Measurements from ENCODE around the gene IGSF22. TPM values are rescaled to one million over a fixed set of nuclear protein-coding genes. Genes with fewer than 3 reads are reported as not detected.

The IGSF22 gene
- total and polyA plus RNA-seq, 2 donors: 0.38 to 0.57 TPM

DNA sequence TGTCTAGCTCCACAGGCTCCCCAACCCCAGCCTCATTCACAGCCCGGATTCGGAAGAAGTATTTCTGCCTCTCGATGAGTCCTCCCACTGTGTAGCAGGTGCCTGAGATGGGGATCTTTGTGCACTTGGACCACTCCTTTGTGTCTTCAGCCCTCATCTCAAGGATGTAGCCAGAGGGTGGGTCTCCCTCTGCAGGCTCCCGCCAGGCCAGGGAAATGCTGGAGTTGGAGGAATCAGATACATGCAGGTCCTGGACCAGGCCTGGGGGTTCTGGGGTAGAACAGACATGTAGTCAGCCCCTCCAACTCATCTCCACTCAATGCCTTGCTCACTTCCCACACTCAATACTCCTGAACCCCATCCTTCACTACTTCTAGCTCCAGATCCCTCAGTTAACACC, 16.6 kb downstream of the IGSF22 start:
- Histone ChIP-seq H3K36me3 (ENCODE audit: control insufficient read depth in 2 of 2, insufficient read depth in 2 of 2, low read length in 1 of 2) (no peaks in the 10 kb centered on the region), H3K4me3 (ENCODE audit: low read length in 2 of 2) (no peak overlapping the region), H3K27ac (ENCODE audit: low read depth in 1 of 2, low read length in 1 of 2) (no peak overlapping the region), H3K9me3 (ENCODE audit: control insufficient read depth in 2 of 2, insufficient read depth in 1 of 2, low read length in 1 of 2) (peaks cover 0 to 3% of the 10 kb centered on the region in 2 donors), H3K4me1 (ENCODE audit: control insufficient read depth in 2 of 2, insufficient read depth in 2 of 2, low read length in 2 of 2) (peaks cover 3 to 12% of the 10 kb centered on the region in 2 donors), H3K27me3 (ENCODE audit: control insufficient read depth in 2 of 2, insufficient read depth in 1 of 2, low read length in 1 of 2) (peaks cover 6 to 50% of the 10 kb centered on the region in 2 donors)
- DNase-seq (ENCODE audit: low read depth in 6 of 9, low spot score in 9 of 9): no peak
- WGBS: 98% methylated on average over 4 of the region's 4 CpGs

DNA sequence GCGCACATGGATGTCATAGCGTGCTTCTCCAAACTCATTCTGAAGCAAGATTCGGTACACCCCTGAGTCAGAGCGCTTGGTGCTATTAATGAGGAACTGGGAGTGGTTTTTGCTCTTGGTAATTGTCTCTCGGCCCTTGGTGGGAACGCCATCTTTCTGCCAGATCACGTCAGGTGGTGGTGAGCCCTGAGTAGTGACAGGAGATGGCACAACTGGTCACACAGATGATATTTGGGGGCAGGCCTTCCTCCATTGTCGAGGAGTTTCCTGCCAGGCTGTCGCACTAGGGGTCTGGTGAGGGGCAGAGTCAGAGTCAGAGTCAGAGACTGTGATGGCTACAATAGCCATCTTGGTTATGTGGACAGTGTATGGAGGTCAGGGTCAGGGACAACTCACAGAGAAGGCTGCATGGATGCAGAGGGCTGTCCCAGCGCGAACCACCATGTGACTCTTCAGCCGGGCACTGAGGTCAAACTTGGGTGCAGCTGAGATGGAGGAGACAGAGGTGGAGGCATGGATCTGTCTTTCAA, 18.1 kb downstream of the IGSF22 start:
- Histone ChIP-seq H3K36me3 (ENCODE audit: control insufficient read depth in 2 of 2, insufficient read depth in 2 of 2, low read length in 1 of 2) (no peaks in the 10 kb centered on the region), H3K27me3 (ENCODE audit: control insufficient read depth in 2 of 2, insufficient read depth in 1 of 2, low read length in 1 of 2) (peaks cover 6 to 57% of the 10 kb centered on the region in 2 donors), H3K9me3 (ENCODE audit: control insufficient read depth in 2 of 2, insufficient read depth in 1 of 2, low read length in 1 of 2) (no peaks in the 10 kb centered on the region), H3K4me1 (ENCODE audit: control insufficient read depth in 2 of 2, insufficient read depth in 2 of 2, low read length in 2 of 2) (peaks cover 3 to 12% of the 10 kb centered on the region in 2 donors), H3K4me3 (ENCODE audit: low read length in 2 of 2) (no peak overlapping the region), H3K27ac (ENCODE audit: low read depth in 1 of 2, low read length in 1 of 2) (no peak overlapping the region)
- DNase-seq (ENCODE audit: low read depth in 6 of 9, low spot score in 9 of 9): no peak
- 96% methylated on average over 12 of the region's 12 CpGs for WGBS

DNA sequence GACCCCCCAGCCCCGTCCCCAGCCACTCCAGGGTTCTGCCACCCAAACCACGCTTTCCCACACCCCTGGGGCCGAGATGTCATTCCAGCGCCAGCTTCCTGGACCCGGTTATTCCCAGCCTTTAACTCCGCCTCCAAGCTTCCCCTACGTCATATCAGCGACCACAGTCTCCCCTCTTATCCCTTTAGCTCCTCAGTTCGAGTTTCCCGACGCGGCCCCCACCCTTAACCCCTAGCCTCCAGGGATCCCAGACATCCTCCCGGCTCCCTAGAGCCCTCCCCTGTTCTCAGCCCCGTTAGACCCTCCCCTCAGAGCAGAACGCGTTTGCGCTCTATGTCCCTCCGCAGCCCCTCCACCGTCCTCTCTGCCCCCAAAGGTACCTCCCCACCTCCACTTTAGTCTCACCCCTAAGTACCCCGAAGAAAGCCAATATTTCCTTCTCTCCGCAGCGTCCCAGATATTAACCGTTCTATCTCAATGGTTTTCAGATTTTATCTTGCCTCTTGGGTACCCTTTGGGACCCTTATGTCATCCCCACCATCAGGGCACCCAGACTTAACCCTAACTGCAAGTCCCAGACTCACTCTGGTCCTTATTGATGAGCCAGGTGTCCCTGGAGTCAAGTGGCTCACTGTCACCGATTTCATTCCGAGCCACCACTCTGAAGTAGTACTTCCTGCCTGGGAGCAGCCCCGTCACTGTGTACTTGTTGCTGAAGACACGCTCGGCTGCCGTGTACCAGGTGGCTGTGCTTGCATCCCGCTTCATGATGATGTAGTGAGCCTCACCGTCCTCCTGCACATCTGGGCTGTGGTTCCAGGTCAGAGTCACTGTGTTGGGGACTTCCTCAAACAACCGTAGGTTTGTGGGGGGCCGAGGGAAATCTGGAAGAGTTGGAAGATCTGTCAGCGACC, 19.4 kb downstream of the IGSF22 start:
- peak overlapping the region; percentile 14 to 49 for H3K4me3 ChIP-seq (ENCODE audit: low read length in 2 of 2)
- H3K4me1 ChIP-seq (ENCODE audit: control insufficient read depth in 2 of 2, insufficient read depth in 2 of 2, low read length in 2 of 2): peaks cover 3 to 12% of the 10 kb centered on the region in 2 donors
- WGBS: 7% methylated on average over 34 of the region's 34 CpGs
- no peak overlapping the region for H3K27ac ChIP-seq (ENCODE audit: low read depth in 1 of 2, low read length in 1 of 2)
- H3K9me3 ChIP-seq (ENCODE audit: control insufficient read depth in 2 of 2, insufficient read depth in 1 of 2, low read length in 1 of 2): no peaks in the 10 kb centered on the region
- peaks cover 6 to 57% of the 10 kb centered on the region in 2 donors for H3K27me3 ChIP-seq (ENCODE audit: control insufficient read depth in 2 of 2, insufficient read depth in 1 of 2, low read length in 1 of 2)
- H3K36me3 ChIP-seq (ENCODE audit: control insufficient read depth in 2 of 2, insufficient read depth in 2 of 2, low read length in 1 of 2): peaks cover 0 to 5% of the 10 kb centered on the region in 2 donors
- DNase-seq (ENCODE audit: low read depth in 6 of 9, low spot score in 9 of 9): peak in 3 of 9 donors; percentile 35 to 67 (median 55)

DNA sequence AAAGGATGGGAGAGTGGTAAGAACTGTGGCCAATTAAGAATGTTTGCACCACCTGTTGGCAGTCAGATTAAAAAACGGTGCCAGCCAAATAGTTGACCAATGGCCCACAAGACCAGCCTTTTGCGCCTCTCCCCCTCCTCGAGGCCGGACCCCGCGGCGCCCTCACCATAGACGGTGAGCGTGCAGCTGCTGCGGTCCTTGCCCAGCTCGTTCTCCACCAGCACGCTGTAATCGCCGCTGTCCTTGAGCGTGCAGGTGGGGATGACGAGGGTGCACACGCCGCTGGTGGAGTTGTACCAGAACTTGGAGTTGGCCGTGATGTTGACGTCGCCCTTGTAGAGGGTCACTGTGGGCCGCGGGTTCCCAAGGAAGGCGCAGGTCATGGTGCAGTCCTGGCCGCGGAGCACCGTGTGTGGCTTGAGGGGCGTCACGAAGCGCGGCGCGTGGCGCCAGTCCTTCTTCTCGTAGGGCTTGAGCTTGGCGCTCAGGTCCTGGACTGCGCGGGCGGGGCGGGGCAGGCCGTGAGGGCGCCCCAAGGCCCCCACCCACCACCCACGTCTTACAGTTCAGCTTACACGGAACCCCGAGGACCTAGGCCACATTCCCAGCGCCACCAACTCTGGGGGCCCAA, 20.2 kb downstream of the IGSF22 start:
- 3% methylated on average over 46 of the region's 46 CpGs for WGBS

DNA sequence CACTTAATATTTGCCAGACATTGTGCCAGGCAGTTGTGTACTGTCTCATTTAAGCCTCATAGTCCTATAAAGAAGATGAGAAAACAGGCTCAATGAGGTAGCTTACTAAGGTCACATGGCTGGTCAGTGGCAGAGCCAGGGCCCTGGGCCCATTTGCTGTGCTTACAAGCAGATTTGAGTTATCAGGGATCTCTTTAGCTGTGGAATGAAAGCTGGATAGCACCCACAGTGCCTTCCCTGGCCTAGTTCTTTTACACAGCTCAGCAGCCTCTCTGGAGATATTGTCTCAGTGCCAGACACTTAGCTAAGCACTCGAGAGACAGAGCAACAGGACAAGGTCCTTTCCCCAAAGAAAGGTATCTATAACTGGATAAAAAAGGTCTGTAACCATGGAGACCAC, 21.3 kb downstream of the IGSF22 start:
- Histone ChIP-seq H3K27ac (ENCODE audit: low read depth in 1 of 2, low read length in 1 of 2) (no peak overlapping the region), H3K4me3 (ENCODE audit: low read length in 2 of 2) (no peak overlapping the region), H3K9me3 (ENCODE audit: control insufficient read depth in 2 of 2, insufficient read depth in 1 of 2, low read length in 1 of 2) (no peaks in the 10 kb centered on the region), H3K4me1 (ENCODE audit: control insufficient read depth in 2 of 2, insufficient read depth in 2 of 2, low read length in 2 of 2) (peaks cover 3 to 18% of the 10 kb centered on the region in 2 donors), H3K36me3 (ENCODE audit: control insufficient read depth in 2 of 2, insufficient read depth in 2 of 2, low read length in 1 of 2) (peaks cover 0 to 7% of the 10 kb centered on the region in 2 donors), H3K27me3 (ENCODE audit: control insufficient read depth in 2 of 2, insufficient read depth in 1 of 2, low read length in 1 of 2) (peaks cover 6 to 55% of the 10 kb centered on the region in 2 donors)
- WGBS: 90% methylated on average over 1 of the region's 1 CpG
- DNase-seq (ENCODE audit: low read depth in 6 of 9, low spot score in 9 of 9): no peak

More for the DNA sequence above, 20.2 kb downstream of the IGSF22 start:
- H3K36me3 ChIP-seq (ENCODE audit: control insufficient read depth in 2 of 2, insufficient read depth in 2 of 2, low read length in 1 of 2): peaks cover 0 to 7% of the 10 kb centered on the region in 2 donors
- H3K27ac ChIP-seq (ENCODE audit: low read depth in 1 of 2, low read length in 1 of 2): no peak overlapping the region
- no peak for DNase-seq (ENCODE audit: low read depth in 6 of 9, low spot score in 9 of 9)
- peaks cover 6 to 57% of the 10 kb centered on the region in 2 donors for H3K27me3 ChIP-seq (ENCODE audit: control insufficient read depth in 2 of 2, insufficient read depth in 1 of 2, low read length in 1 of 2)
- no peaks in the 10 kb centered on the region for H3K9me3 ChIP-seq (ENCODE audit: control insufficient read depth in 2 of 2, insufficient read depth in 1 of 2, low read length in 1 of 2)
- peak overlapping the region; percentile 20 to 49 for H3K4me3 ChIP-seq (ENCODE audit: low read length in 2 of 2)
- peaks cover 3 to 12% of the 10 kb centered on the region in 2 donors for H3K4me1 ChIP-seq (ENCODE audit: control insufficient read depth in 2 of 2, insufficient read depth in 2 of 2, low read length in 2 of 2)

DNA sequence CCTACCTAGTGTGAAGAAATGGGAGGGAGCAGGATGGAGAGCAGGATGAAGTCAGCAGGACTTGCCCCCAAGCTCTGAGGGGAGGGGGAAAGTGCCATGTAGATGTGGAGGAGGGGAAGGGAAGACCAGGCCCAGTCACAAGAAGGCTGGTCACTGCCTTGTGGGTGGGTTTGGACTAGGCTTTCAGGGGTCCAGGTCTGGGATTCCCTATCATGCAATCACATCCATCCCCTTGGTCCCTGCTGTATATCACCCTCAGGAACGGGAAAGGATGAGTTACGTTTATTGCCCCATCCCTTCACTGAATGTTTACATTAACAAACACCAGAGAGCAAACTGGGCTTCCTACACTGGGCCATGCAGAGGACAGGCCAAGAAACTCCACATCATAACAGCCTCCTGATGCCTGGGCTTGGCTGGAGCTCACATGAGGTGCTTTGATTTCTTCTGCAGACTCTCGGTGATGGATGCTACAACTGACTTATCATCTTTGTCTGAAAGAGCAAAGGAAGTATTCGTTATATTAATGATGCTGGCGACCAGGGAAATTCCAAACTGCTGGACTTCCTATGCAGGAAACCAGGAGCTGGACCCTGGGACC, 21.8 kb downstream of the IGSF22 start:
- Histone ChIP-seq H3K4me1 (ENCODE audit: control insufficient read depth in 2 of 2, insufficient read depth in 2 of 2, low read length in 2 of 2) (peaks cover 9 to 24% of the 10 kb centered on the region in 2 donors), H3K9me3 (ENCODE audit: control insufficient read depth in 2 of 2, insufficient read depth in 1 of 2, low read length in 1 of 2) (no peaks in the 10 kb centered on the region), H3K4me3 (ENCODE audit: low read length in 2 of 2) (no peak overlapping the region), H3K27me3 (ENCODE audit: control insufficient read depth in 2 of 2, insufficient read depth in 1 of 2, low read length in 1 of 2) (peaks cover 6 to 51% of the 10 kb centered on the region in 2 donors), H3K27ac (ENCODE audit: low read depth in 1 of 2, low read length in 1 of 2) (no peak overlapping the region), H3K36me3 (ENCODE audit: control insufficient read depth in 2 of 2, insufficient read depth in 2 of 2, low read length in 1 of 2) (peaks cover 0 to 7% of the 10 kb centered on the region in 2 donors)
- DNase-seq (ENCODE audit: low read depth in 6 of 9, low spot score in 9 of 9): no peak
- 84% methylated on average over 5 of the region's 5 CpGs for WGBS

DNA sequence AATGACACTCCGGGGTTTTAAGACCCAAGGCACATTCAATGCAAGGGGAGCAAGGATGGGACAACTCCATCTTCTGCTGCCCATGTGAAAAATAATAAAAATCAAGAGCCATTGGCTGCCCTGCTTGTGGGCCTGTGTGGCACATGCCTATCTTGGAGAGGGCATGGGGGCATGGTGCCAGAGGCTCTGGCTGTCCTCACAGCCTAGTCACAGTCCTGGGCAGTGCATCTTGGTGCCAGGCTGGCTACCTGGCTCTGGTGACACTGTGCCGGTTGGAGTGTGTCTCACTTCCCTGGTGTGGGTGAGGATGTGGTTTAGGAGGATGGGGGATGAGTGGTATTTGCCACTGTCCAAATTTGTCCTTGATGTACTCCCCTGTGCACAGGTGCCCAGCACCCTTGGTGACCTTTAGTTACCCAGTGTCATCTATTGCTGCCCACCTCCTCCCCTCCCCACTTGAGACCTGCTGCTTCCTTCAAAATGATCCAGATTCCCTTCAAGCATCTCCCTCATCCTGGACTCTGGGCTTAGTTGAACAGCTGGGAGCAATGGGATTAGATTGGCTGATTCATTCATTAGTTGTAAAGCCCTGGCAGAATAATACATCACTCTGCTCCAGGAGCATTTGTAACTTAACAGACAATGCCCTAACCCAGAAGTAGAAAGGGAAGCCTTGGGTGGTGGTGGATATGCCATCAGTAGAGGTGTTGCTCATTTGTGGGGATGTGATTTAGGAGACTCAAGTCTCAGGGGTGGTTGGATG, 22.8 kb downstream of the IGSF22 start:
- no peak overlapping the region for H3K27ac ChIP-seq (ENCODE audit: low read depth in 1 of 2, low read length in 1 of 2)
- peaks cover 12 to 28% of the 10 kb centered on the region in 2 donors for H3K4me1 ChIP-seq (ENCODE audit: control insufficient read depth in 2 of 2, insufficient read depth in 2 of 2, low read length in 2 of 2)
- H3K36me3 ChIP-seq (ENCODE audit: control insufficient read depth in 2 of 2, insufficient read depth in 2 of 2, low read length in 1 of 2): peaks cover 0 to 7% of the 10 kb centered on the region in 2 donors
- H3K9me3 ChIP-seq (ENCODE audit: control insufficient read depth in 2 of 2, insufficient read depth in 1 of 2, low read length in 1 of 2): no peaks in the 10 kb centered on the region
- DNase-seq (ENCODE audit: low read depth in 6 of 9, low spot score in 9 of 9): no peak
- no peak overlapping the region for H3K4me3 ChIP-seq (ENCODE audit: low read length in 2 of 2)
- H3K27me3 ChIP-seq (ENCODE audit: control insufficient read depth in 2 of 2, insufficient read depth in 1 of 2, low read length in 1 of 2): peaks cover 6 to 46% of the 10 kb centered on the region in 2 donors
- WGBS: 91% methylated on average over 2 of the region's 2 CpGs

DNA sequence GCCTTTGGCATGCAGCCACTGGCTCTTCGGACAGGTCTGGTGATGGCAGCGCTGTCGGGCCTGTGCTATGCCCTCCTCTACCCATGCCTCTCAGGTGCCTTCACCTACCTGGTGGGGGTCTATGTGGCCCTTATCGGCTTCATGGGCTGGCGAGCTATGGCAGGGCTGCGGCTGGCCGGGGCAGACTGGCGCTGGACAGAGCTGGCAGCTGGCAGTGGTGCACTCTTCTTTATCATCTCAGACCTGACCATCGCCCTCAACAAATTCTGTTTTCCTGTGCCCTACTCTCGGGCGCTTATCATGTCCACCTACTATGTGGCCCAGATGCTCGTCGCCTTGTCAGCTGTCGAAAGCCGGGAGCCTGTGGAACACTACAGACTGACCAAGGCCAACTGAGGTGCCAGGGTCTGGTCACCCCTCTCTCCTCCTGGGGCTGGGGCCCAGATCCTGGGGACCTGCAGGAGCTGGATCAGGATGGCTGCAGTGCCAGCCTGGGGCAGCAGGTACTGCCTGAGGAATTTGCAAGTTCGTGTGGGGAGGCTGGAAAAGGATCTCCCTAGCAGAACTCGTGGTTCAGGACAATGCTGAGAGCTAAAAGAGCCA, 24.3 kb downstream of the IGSF22 start:
- no peak for DNase-seq (ENCODE audit: low read depth in 6 of 9, low spot score in 9 of 9)
- Histone ChIP-seq H3K9me3 (ENCODE audit: control insufficient read depth in 2 of 2, insufficient read depth in 1 of 2, low read length in 1 of 2) (no peaks in the 10 kb centered on the region), H3K36me3 (ENCODE audit: control insufficient read depth in 2 of 2, insufficient read depth in 2 of 2, low read length in 1 of 2) (peaks cover 0 to 7% of the 10 kb centered on the region in 2 donors), H3K4me1 (ENCODE audit: control insufficient read depth in 2 of 2, insufficient read depth in 2 of 2, low read length in 2 of 2) (peaks cover 13 to 28% of the 10 kb centered on the region in 2 donors), H3K27me3 (ENCODE audit: control insufficient read depth in 2 of 2, insufficient read depth in 1 of 2, low read length in 1 of 2) (peaks cover 3 to 32% of the 10 kb centered on the region in 2 donors), H3K27ac (ENCODE audit: low read depth in 1 of 2, low read length in 1 of 2) (no peak overlapping the region), H3K4me3 (ENCODE audit: low read length in 2 of 2) (no peak overlapping the region)
- WGBS: 98% methylated on average over 17 of the region's 17 CpGs

Data from thymus (tissue), 11 donors.